K562 (cell line): ENCODE results near the gene HOATZ. TPM values are rescaled to one million over a fixed set of nuclear protein-coding genes. Genes with fewer than 3 reads are reported as not detected.

Experiments used
- ATAC-seq: fragments of 200-7000 bp; cut with Tn5 transposase; 3 replicates; pipeline ENCODE4 v1.9.1; 2020; ENCODE audit warnings: moderate library complexity
- BruUV-seq: library from RNA; stranded (reverse); fragments of 400-500 nt; replicated peaks from 2 replicates; lab custom pipeline; 2021; lab: Mats Ljungman, UMichigan
- CTCF ChIA-PET: fragments of 300-600 bp; formaldehyde crosslinking; extraction: SDS; loops from one replicate; lab custom pipeline; 2021; ENCODE audit warnings: low intra/inter-chr PET ratio; lab: Yijun Ruan, JAX
- POLR2A ChIA-PET: fragments of 300-600, 350-650 bp; sonication (Branson Sonifier 250); formaldehyde crosslinking; extraction: SDS; loops from one replicate; lab custom pipeline; 2021; ENCODE audit warnings: antibody characterized with exemption, inconsistent platforms; lab: Yijun Ruan, JAX
- DNase-seq, 4 experiments: peaks; one replicate each; pipeline versions ENCODE4 v3.0.0 to v3.0.0-alpha.2; 2011 to 2018; ENCODE audit warnings: low spot score in 3 of 4, mixed read lengths in 3 of 4; ENCODE audit errors: extremely low read depth in 1 of 4
- FAIRE-seq: peaks from 2 replicates; lab custom pipeline; 2011; peaks lifted over from hg19 to GRCh38; lab: Jason Lieb, UNC
- H2AFZ ChIP-seq: 2 replicates; pipeline ENCODE4 v1.6.0; 2011; ENCODE audit warnings: low read depth, low read length, control low read depth, inconsistent platforms
- H3K27ac ChIP-seq: fragments of 200-600 bp; 3 replicates; pipeline ENCODE4 v1.8.0; 2011; ENCODE audit warnings: low read depth, mild to moderate bottlenecking, control low read depth, inconsistent platforms, low read length, moderate library complexity, mixed read lengths; ENCODE audit errors: extremely low read depth
- H3K27me3 ChIP-seq, 2 experiments: fragments of 300-600 bp in 1 of 2; 2 replicates in 1 of 2; 3 replicates in 1 of 2; pipeline versions ENCODE4 v1.6.0 to v1.8.0; 2011; ENCODE audit warnings: inconsistent platforms in 2 of 2, low read length in 2 of 2, mild to moderate bottlenecking in 1 of 2, mixed read lengths in 1 of 2, moderate library complexity in 1 of 2; ENCODE audit not compliant: control insufficient read depth in 2 of 2, insufficient read depth in 2 of 2
- H3K36me3 ChIP-seq: fragments of 300-600 bp; 3 replicates; pipeline ENCODE4 v1.8.0; 2011; ENCODE audit warnings: mild to moderate bottlenecking, low read length, inconsistent platforms; ENCODE audit not compliant: control insufficient read depth, insufficient read depth
- H3K4me1 ChIP-seq, 2 experiments: fragments of 200-600 bp in 1 of 2; replicated peaks in 1 of 2; 2 replicates in 1 of 2; 3 replicates in 1 of 2; pipeline versions ENCODE4 v1.5.1 to v1.8.0; 2011; ENCODE audit warnings: inconsistent platforms in 2 of 2, low read length in 2 of 2, mild to moderate bottlenecking in 1 of 2, mixed read lengths in 1 of 2, moderate library complexity in 1 of 2; ENCODE audit not compliant: control insufficient read depth in 2 of 2, insufficient read depth in 2 of 2
- H3K4me2 ChIP-seq: 2 replicates; pipeline ENCODE4 v1.6.1; 2011; ENCODE audit warnings: low read length, control low read depth, inconsistent platforms, mixed read lengths; ENCODE audit not compliant: insufficient read depth
- H3K4me3 ChIP-seq: fragments of 200-600 bp; sonication (generic), shearing (Covaris generic); 2 replicates; pipeline ENCODE4 v1.5.1; 2016; ENCODE audit warnings: control low read depth, inconsistent platforms
- H3K79me2 ChIP-seq: fragments of 200-600 bp; 3 replicates; pipeline ENCODE4 v1.8.0; 2011; ENCODE audit warnings: low read length, inconsistent platforms; ENCODE audit not compliant: control insufficient read depth, insufficient read depth
- H3K9ac ChIP-seq, 2 experiments: 2 replicates each; pipeline versions ENCODE4 v1.6.0 to v1.6.1; 2011; ENCODE audit warnings: low read depth in 2 of 2, low read length in 2 of 2, control low read depth in 1 of 2, inconsistent platforms in 1 of 2, mild to moderate bottlenecking in 1 of 2, mixed read lengths in 1 of 2; ENCODE audit not compliant: insufficient read depth in 1 of 2
- H3K9me1 ChIP-seq: one replicate; pipeline ENCODE4 v1.6.0; 2011; ENCODE audit warnings: inconsistent platforms, mild to moderate bottlenecking, low read length, moderate library complexity; ENCODE audit not compliant: control insufficient read depth, insufficient read depth
- H3K9me3 ChIP-seq: replicated peaks from 2 replicates; pipeline ENCODE4 v1.5.1; 2011; ENCODE audit warnings: low read depth, low read length, inconsistent platforms; ENCODE audit not compliant: control insufficient read depth, insufficient read depth
- H4K20me1 ChIP-seq: replicated peaks from 2 replicates; pipeline ENCODE4 v1.6.1; 2011; ENCODE audit warnings: low read length, inconsistent platforms, mixed read lengths; ENCODE audit not compliant: control insufficient read depth, insufficient read depth
- DACH1 ChIP-seq: fragments of 450-650 bp; IDR thresholded peaks from 2 replicates; pipeline ENCODE4 v1.6.1; 2018; ENCODE audit not compliant: partially characterized antibody
- EHMT2 ChIP-seq: fragments of 450-650 bp; IDR thresholded peaks from 2 replicates; pipeline ENCODE4 v1.6.1; 2018; ENCODE audit warnings: antibody characterized with exemption
- KHSRP ChIP-seq: fragments of 450-650 bp; IDR thresholded peaks from 2 replicates; pipeline ENCODE4 v1.6.1; 2017
- MEF2D ChIP-seq: conservative IDR thresholded peaks from 2 replicates; pipeline ENCODE4 v1.6.1; 2016; ENCODE audit warnings: low read depth, missing genetic modification characterization, missing compliant biosample characterization
- RBM25 ChIP-seq: fragments of 200-400 bp; formaldehyde crosslinking; IDR thresholded peaks from 2 replicates; pipeline ENCODE4 v1.6.1; 2018; ENCODE audit warnings: low read length, low read depth, moderate library complexity; ENCODE audit not compliant: severe bottlenecking
- ZBTB7A ChIP-seq: IDR thresholded peaks from 2 replicates; pipeline ENCODE4 v1.6.1; 2011; ENCODE audit warnings: low read depth, mild to moderate bottlenecking, low read length, moderate library complexity, borderline replicate concordance; ENCODE audit not compliant: control insufficient read depth
- WGBS: fragments of 100-300 bp; shearing (Covaris generic); methylation state at CpG from one replicate; pipeline ENCODE4 v1.1.6; 2016; ENCODE audit warnings: low coverage, mixed read lengths; ENCODE audit not compliant: insufficient coverage; ENCODE audit errors: missing lambda C conversion rate; 5-methylcytosine and 5-hydroxymethylcytosine counted together
- in situ Hi-C: fragments of 300-500 bp; cut with MboI; formaldehyde crosslinking; loops from 4 replicates; pipeline ENCODE4 v1.15.0; 2018; ENCODE audit warnings: inconsistent platforms, mixed read lengths
- intact Hi-C: fragments of 100-400 bp; cut with micrococcal nuclease; formaldehyde crosslinking; loops from 2 replicates; pipeline ENCODE4 v1.14.2; 2022
- polyA plus RNA-seq, 8 experiments: library from polyadenylated mRNA; depleted of rRNA in 4 of 8; stranded (reverse) in 5 of 8; unstranded in 3 of 8; fragments of >200 nt; fragmentation: Nextera tagmentation in 2 of 8; fragmentation: Illumina TruSeq in 1 of 8; extraction: Ambion mirVana in 2 of 8; extraction: Trizol in 1 of 8; gene quantifications; 2 replicates each; pipeline versions ENCODE4 v1.2.1 to v1.2.3, GENCODE V29; 2011 to 2014; ENCODE audit warnings: inconsistent platforms in 1 of 8, missing spikeins in 1 of 8
- total RNA-seq, 7 experiments: library from RNA; depleted of rRNA in 6 of 7; stranded (reverse); fragments of >200 nt in 6 of 7; fragmentation: Illumina TruSeq in 2 of 7; extraction: Trizol in 2 of 7; gene quantifications; 2 replicates each; pipeline versions ENCODE4 v1.2.1 to v1.2.3, GENCODE V29; 2011 to 2021; ENCODE audit warnings: low replicate concordance in 1 of 7
- TF ChIP-seq, protein P1 (sequence below): fragments of 450-650 bp; IDR thresholded peaks from 2 replicates; pipeline ENCODE4 v1.6.1; 2014; ENCODE audit warnings: low read depth, mild to moderate bottlenecking, moderate library complexity, borderline replicate concordance

HOATZ gene
- total and polyA plus RNA-seq, 9 of the 15 experiments (the other 6 are each of a cell fraction or from before 2014, with no cell fraction given) = not detected

GRCh38 chr11:111542606-111543275, 28.2 kb downstream of the HOATZ start:
- H3K9me3 ChIP-seq = no peaks in the 10 kb centered on the region
- H3K79me2 ChIP-seq = no peaks in the 10 kb centered on the region
- no peaks in the 10 kb centered on the region for H3K36me3 ChIP-seq
- FAIRE-seq (no peak), ATAC-seq (no peak; the same call in 1 of the 3 replicates)
- BruUV-seq = no TSS peak
- H3K27me3 ChIP-seq = peaks cover 19 to 43% of the 10 kb centered on the region in 2 experiments
- in situ Hi-C loops = no loop called here
- H3K4me3 ChIP-seq = no peak overlapping the region
- no peak overlapping the region for H3K9ac ChIP-seq
- no peak overlapping the region for H3K27ac ChIP-seq
- no peak overlapping the region for H2AFZ ChIP-seq
- H3K4me2 ChIP-seq = no peak overlapping the region
- intact Hi-C loops = no loop called here
- no peak for TF ChIP-seq MEF2D (tag)
- TF ChIP-seq RBM25 = peak; percentile 19
- TF ChIP-seq ZBTB7A = no peak
- TF ChIP-seq, protein P1, sequence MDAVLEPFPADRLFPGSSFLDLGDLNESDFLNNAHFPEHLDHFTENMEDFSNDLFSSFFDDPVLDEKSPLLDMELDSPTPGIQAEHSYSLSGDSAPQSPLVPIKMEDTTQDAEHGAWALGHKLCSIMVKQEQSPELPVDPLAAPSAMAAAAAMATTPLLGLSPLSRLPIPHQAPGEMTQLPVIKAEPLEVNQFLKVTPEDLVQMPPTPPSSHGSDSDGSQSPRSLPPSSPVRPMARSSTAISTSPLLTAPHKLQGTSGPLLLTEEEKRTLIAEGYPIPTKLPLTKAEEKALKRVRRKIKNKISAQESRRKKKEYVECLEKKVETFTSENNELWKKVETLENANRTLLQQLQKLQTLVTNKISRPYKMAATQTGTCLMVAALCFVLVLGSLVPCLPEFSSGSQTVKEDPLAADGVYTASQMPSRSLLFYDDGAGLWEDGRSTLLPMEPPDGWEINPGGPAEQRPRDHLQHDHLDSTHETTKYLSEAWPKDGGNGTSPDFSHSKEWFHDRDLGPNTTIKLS = no peak
- no peak for TF ChIP-seq KHSRP
- no peak for TF ChIP-seq EHMT2
- no peak for TF ChIP-seq DACH1
- TF ChIP-seq, all 486 proteins: peak for 1
- DNase-seq = no peak
- WGBS = 4% methylated on average over 10 of the region's 10 CpGs
- ChIA-PET POLR2A (interaction anchor here (0.8 to 1.3 kb wide), 4 partner anchors 11 to 18 kb away, joined by 3 to 8 read pairs (median 3); no protein-coding TSS in a partner anchor), CTCF (interaction anchor here (0.5 kb wide), 1 partner anchor 12 kb away, joined by 3 read pairs; no protein-coding TSS in a partner anchor)
- peaks cover 0 to 14% of the 10 kb centered on the region in 2 experiments; a peak in 1 of 5 replicates for H3K4me1 ChIP-seq
- H4K20me1 ChIP-seq = no peaks in the 10 kb centered on the region
- no peaks in the 10 kb centered on the region for H3K9me1 ChIP-seq
